Dendritic cell treated with granulocyte-macrophage colony-stimulating factor and Interleukin-4, amounts not matched to agents 40 ng/mL and 50 ng/mL, for 4 days (primary cell): Measurements from ENCODE around the gene GJC2.

Experiments
- H3K27ac Mint-ChIP-seq: one replicate; pipeline ENCODE4 v1.8.0; 2022; ENCODE audit warnings: mild to moderate bottlenecking, mixed read lengths
- H3K27me3 Mint-ChIP-seq: one replicate; pipeline ENCODE4 v1.8.0; 2022; ENCODE audit warnings: mild to moderate bottlenecking, mixed read lengths
- H3K36me3 Mint-ChIP-seq: one replicate; pipeline ENCODE4 v1.8.0; 2022; ENCODE audit warnings: low read depth, mixed read lengths
- H3K4me1 Mint-ChIP-seq: one replicate; pipeline ENCODE4 v1.8.0; 2022; ENCODE audit warnings: low read depth, mixed read lengths
- H3K4me3 Mint-ChIP-seq: one replicate; pipeline ENCODE4 v1.8.0; 2022; ENCODE audit warnings: mild to moderate bottlenecking, moderate library complexity, mixed read lengths
- H3K9me3 Mint-ChIP-seq: one replicate; pipeline ENCODE4 v1.8.0; 2022; ENCODE audit warnings: mixed read lengths
- intact Hi-C: fragments of 100-400 bp; cut with micrococcal nuclease; formaldehyde crosslinking; loops from one replicate; pipeline ENCODE4 v1.15.0; 2022

The GJC2 gene

DNA sequence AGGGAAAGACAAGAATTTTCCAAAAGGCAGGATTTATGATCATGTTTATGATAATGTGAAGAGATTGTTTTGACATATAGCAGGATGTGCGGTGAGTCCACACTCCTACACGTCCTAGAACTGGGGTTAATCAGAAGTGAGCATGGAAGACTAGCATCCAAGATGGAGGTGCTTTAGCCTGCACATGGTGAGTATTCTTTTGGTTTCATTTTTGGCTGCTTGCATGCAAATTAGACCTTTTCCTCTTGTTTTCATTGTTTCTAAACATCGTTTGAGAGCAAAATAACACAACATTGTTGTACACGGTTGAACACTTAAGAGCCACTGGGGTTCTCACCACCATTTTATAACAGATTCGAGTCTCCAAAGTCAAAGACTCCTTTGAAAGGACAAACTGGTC lies 24.5 kb upstream of the GJC2 start:
- Mint-ChIP-seq H3K36me3 (no peaks in the 10 kb centered on the region), H3K4me3 (no peak overlapping the region), H3K9me3 (no peaks in the 10 kb centered on the region), H3K4me1 (peaks cover 7% of the 10 kb centered on the region), H3K27ac (no peak overlapping the region), H3K27me3 (peaks cover 10% of the 10 kb centered on the region)
- intact Hi-C loops: no loop called here

DNA sequence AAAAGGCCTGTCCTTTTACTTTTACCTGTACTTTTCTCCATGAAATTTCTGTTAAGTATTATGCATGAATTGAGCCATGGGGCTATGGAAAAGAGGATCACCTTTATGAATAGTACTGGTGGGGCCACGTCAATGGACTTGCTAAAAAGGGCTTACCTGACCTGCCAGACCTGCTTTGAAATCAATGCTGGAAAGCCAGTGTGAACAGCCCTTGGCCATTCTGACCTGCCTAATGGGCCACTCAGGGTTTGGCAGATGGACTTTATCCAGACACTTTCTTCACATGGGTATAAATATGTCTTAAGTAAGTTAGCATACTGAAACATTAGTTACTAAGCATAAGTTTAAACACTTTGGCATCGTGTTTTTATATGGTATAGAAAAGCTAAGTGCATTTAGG lies 18.0 kb upstream of the GJC2 start:
- no peak overlapping the region for H3K4me3 Mint-ChIP-seq
- intact Hi-C loops: loop anchor here (5.0 to 10.0 kb wide), 2 partner anchors 261 to 353 kb away; partner anchors contain the start of gene RNF187
- peaks cover 6% of the 10 kb centered on the region for H3K4me1 Mint-ChIP-seq
- no peaks in the 10 kb centered on the region for H3K9me3 Mint-ChIP-seq
- H3K27me3 Mint-ChIP-seq: peaks cover 3% of the 10 kb centered on the region
- H3K36me3 Mint-ChIP-seq: no peaks in the 10 kb centered on the region
- H3K27ac Mint-ChIP-seq: no peak overlapping the region

DNA sequence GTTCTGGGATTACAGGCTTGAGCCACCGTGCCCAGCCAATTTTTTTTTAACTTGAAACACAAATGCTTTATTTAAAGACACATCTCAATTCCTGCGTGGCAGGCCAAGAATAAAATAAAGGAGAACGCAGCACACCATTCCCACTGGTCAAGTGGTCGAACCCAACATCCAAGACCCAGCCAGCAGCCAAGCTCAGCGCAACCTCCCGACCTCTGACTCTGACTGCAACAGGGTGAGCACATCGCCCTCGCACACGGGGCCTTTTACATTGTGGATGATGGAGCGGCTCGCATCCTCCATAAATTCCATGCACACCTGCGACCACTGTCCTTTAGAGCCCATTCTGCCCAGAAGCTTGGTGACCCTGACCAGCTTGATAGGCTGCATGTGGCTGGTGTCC lies 15.1 kb upstream of the GJC2 start:
- peaks cover 3% of the 10 kb centered on the region for H3K27me3 Mint-ChIP-seq
- peak overlapping the region; percentile 20 for H3K27ac Mint-ChIP-seq
- intact Hi-C loops: loop anchor here (5.0 to 10.0 kb wide), 2 partner anchors 258 to 350 kb away; partner anchors contain the start of gene RNF187
- no peaks in the 10 kb centered on the region for H3K9me3 Mint-ChIP-seq
- peaks cover 1% of the 10 kb centered on the region for H3K36me3 Mint-ChIP-seq
- peaks cover 6% of the 10 kb centered on the region for H3K4me1 Mint-ChIP-seq
- no peak overlapping the region for H3K4me3 Mint-ChIP-seq

DNA sequence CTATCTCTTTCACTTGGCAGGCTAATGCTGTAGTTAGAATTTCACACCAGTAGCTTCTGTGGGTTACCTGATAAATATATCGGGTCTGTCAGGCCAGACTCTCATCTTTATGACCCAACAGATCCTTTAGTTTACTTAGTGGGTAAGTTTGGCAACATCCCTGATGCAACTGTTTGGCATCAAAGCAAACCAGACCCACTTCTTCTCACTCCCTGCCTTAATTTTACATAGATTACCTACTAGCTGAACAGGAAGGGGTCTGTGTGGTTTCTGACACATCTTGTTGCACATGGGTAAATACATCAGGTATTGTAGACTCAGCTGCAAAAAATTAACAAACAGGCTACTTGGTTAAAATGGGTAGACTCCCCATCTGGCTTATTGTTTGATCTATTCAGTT lies 12.8 kb upstream of the GJC2 start:
- no peaks in the 10 kb centered on the region for H3K27me3 Mint-ChIP-seq
- H3K36me3 Mint-ChIP-seq: peaks cover 25% of the 10 kb centered on the region
- H3K4me3 Mint-ChIP-seq: no peak overlapping the region
- intact Hi-C loops: loop anchor here (10.0 kb wide), 1 partner anchor 348 kb away; the partner anchor contains the start of gene RNF187
- no peaks in the 10 kb centered on the region for H3K9me3 Mint-ChIP-seq
- peaks cover 18% of the 10 kb centered on the region for H3K4me1 Mint-ChIP-seq
- no peak overlapping the region for H3K27ac Mint-ChIP-seq

DNA sequence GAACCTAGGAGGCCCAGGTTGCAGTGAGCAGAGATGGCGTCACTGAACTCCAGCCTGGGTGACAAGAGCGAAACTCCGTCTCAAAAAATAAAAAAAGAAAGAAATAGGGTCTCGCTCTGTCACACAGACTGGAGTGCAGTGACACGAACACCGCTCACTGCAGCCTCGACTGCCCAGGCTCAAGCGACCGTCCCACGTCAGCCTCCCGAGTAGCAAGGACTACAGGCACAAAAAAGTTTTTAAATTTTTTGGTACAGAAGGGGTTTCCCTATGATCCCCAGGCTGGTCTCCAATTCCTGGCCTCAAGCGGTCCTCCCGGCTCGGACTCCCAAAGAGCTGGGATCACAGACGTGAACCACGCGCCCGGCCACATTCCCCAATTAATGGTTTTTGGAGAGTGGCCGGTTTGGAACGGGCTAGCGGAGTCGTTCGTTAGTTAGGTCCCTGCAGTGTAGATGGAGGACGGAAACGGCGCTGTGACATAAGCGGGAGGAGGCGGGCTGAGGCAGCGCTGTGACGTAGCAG lies 10.3 kb upstream of the GJC2 start:
- Mint-ChIP-seq H3K36me3 (peaks cover 49% of the 10 kb centered on the region), H3K9me3 (no peaks in the 10 kb centered on the region), H3K4me3 (peak overlapping the region; percentile 82), H3K27ac (peak overlapping the region; percentile 87), H3K27me3 (no peaks in the 10 kb centered on the region), H3K4me1 (peaks cover 41% of the 10 kb centered on the region)
- intact Hi-C loops: loop anchor here (1.0 to 10.0 kb wide), 2 partner anchors 30 to 345 kb away; partner anchors contain the start of genes MRPL55 and RNF187

DNA sequence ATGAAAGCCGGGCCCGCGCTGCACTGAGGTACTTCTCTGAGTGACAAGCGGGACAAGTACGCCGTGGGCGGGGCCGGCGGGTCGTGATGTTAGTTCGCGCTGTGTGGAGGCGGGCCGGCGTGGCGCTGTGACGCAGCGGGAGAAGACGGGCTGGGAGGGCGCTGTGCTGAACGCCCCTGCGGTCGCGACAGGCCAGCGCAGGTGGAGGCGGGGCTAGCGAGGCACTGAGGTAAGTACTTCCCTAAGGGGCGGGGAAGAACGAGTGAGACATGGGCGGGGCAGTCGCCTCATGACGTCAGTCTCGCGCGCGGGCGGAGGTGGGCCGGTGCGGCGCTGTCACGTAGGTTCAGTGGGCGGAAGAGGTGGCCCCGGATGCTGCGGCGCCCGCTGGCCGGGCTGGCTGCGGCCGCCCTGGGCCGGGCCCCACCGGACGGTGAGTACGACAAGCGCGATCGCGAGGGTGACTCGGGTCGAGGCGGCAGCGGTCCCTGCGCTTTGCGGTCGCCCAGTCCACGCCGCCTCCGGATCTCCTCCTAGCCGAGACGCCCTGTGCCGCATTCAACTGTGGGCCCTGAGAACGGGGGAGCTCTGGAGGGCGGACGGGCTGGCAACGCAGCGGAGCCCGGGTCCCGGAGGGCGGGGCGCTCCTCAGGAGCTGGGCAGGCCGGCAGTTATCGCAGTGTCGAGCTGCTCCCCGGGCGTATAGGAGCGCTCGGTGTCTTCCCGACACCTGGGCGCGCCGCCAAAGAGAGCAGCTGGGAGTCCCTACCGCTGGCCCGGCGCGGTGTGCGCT lies 9.6 kb upstream of the GJC2 start, which contains the start of gene GUK1:
Gene GUK1, plus strand, starts transcription at position 349 of the 793 bp plus-strand sequence. Its CDS starts 24 bp downstream, at position 373.
- intact Hi-C loops: loop anchor here (1.0 to 10.0 kb wide), 3 partner anchors 25 to 345 kb away; partner anchors contain the start of genes IBA57, MRPL55 and RNF187
- Mint-ChIP-seq H3K27me3 (no peaks in the 10 kb centered on the region), H3K27ac (peak within 1 kb of the TSS; percentile 87), H3K9me3 (no peaks in the 10 kb centered on the region), H3K4me3 (peak within 1 kb of the TSS; percentile 82), H3K4me1 (peaks cover 41% of the 10 kb centered on the region), H3K36me3 (peaks cover 56% of the 10 kb centered on the region)

DNA sequence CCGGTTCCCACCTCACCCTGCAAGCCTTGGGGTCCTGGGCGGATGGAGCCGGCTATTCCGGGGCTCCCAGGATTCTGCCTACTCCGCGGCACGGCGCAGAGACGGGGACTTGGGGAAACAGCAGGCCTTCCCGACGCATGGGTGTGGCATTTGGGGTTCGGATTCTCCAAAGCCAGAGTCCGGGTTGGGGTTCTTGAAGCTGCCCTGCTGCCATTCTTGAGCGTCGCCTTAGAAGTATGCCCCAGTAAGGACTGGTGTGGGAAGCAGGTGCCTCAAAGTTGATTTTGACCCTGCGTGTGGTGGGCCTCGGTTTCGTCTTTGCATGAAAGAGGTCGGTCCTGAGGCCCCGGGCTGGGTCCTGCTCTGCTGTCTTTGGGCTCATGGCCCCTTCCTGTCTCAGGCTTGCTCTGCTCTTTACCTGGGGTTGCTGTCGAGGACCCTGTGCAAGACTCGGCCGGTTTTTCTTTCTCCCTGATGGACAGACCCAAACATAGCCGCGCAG lies 9.0 kb upstream of the GJC2 start:
- Mint-ChIP-seq H3K27me3 (no peaks in the 10 kb centered on the region), H3K4me3 (peak overlapping the region; percentile 82), H3K36me3 (peaks cover 63% of the 10 kb centered on the region), H3K27ac (peak overlapping the region; percentile 87), H3K4me1 (peaks cover 40% of the 10 kb centered on the region), H3K9me3 (no peaks in the 10 kb centered on the region)
- intact Hi-C loops: loop anchor here (1.0 kb wide), 1 partner anchor 25 kb away; the partner anchor contains the start of gene IBA57

DNA sequence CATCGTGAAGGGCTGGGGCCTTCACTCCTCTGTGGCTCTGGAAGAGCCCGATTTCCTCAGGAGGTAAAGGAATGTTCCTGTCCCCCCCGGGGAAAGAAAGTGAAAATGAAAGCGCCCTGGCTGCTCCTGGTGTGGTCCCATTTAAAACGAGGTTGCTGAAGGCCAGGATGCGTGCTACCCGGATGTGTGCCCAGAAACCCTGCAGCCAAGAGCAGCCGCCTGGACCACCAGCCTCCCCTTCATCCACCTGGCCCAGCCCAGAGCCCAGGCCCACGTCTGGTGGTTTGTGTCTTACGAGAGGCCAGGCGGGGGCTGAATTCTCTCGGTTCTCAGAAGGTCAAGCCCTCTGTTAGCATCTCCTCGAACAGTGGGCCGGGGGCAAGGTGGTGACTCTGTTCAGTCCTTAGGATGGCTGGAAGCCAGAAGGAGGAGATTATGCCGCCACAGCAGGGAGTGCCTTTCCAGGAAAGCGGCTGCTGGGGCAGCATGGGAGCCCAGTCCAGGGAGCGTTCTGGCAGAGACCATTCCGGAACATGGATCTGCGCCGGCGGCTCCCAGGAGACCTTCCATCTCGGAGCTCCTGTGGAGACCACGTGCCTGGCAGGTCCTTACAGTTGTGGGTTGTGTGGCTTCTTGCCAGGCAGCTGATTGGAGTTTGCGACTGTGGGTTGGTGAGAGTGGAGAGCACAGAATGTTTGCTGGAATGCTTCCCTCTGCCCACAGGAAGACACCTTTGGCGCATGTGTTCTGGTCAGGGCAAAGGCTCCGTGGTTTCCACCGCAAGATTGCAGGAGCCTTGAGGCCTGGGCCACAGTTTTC lies 8.3 kb upstream of the GJC2 start:
- intact Hi-C loops: no loop called here
- peak overlapping the region; percentile 87 for H3K27ac Mint-ChIP-seq
- no peaks in the 10 kb centered on the region for H3K9me3 Mint-ChIP-seq
- no peaks in the 10 kb centered on the region for H3K27me3 Mint-ChIP-seq
- peaks cover 69% of the 10 kb centered on the region for H3K36me3 Mint-ChIP-seq
- peaks cover 35% of the 10 kb centered on the region for H3K4me1 Mint-ChIP-seq
- H3K4me3 Mint-ChIP-seq: peak overlapping the region; percentile 82

DNA sequence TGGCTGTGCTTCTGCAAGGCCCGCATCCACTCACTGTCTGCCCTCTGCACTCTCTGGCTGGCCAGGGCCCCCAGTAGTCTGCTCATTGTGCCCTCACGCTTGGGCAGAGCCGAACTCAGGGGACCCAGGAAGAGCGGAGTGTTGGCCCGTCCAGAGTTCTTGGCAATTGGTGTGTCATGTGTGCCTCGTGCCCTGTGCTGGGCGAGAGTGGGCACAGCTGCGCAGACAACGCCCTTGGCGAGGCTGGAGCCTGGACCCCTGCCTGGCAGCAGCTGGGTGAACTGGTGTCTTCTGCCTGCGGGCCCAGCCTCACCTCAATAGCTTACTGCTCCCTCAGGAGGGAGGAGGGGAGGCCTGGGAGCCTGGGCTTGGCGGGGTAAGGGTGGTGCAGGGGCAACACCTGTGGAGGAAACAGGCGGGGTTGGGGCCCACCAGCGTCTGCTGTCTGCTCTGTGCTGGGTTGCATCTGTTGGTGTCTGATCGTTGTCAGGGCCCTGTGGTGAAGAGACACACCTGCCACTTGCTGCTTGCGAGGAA lies 7.5 kb upstream of the GJC2 start:
- intact Hi-C loops: no loop called here
- H3K4me1 Mint-ChIP-seq: peaks cover 35% of the 10 kb centered on the region

DNA sequence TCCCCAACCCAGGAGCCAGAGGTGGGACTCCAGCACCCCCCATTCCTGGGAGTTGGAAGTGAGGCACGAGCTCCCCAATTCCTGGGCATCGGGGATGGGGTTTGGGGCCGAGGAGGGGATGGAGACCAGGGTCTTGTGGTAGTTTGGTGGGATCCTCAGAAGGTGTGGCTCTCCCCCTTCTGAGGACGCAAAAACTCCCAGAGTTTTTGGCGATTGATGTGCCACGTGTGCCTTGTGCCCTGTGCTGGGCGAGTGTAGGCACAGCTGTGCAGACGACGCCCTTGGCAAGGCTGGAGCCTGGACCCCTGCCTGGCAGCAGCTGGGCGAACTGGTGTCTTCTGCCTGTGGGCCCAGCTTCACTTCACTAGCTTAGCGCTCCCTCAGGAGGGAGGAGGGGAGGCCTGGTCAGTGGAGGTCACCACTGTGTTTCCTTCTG lies 7.0 kb upstream of the GJC2 start:
- H3K9me3 Mint-ChIP-seq: no peaks in the 10 kb centered on the region
- H3K27ac Mint-ChIP-seq: peak overlapping the region; percentile 26
- no peak overlapping the region for H3K4me3 Mint-ChIP-seq
- no peaks in the 10 kb centered on the region for H3K27me3 Mint-ChIP-seq
- intact Hi-C loops: no loop called here
- H3K4me1 Mint-ChIP-seq: peaks cover 35% of the 10 kb centered on the region
- H3K36me3 Mint-ChIP-seq: peaks cover 82% of the 10 kb centered on the region

More for the DNA sequence above, 7.5 kb upstream of the GJC2 start:
- H3K9me3 Mint-ChIP-seq: no peaks in the 10 kb centered on the region
- H3K27ac Mint-ChIP-seq: peak overlapping the region; percentile 87
- H3K36me3 Mint-ChIP-seq: peaks cover 77% of the 10 kb centered on the region
- H3K4me3 Mint-ChIP-seq: peak overlapping the region; percentile 9
- no peaks in the 10 kb centered on the region for H3K27me3 Mint-ChIP-seq

DNA sequence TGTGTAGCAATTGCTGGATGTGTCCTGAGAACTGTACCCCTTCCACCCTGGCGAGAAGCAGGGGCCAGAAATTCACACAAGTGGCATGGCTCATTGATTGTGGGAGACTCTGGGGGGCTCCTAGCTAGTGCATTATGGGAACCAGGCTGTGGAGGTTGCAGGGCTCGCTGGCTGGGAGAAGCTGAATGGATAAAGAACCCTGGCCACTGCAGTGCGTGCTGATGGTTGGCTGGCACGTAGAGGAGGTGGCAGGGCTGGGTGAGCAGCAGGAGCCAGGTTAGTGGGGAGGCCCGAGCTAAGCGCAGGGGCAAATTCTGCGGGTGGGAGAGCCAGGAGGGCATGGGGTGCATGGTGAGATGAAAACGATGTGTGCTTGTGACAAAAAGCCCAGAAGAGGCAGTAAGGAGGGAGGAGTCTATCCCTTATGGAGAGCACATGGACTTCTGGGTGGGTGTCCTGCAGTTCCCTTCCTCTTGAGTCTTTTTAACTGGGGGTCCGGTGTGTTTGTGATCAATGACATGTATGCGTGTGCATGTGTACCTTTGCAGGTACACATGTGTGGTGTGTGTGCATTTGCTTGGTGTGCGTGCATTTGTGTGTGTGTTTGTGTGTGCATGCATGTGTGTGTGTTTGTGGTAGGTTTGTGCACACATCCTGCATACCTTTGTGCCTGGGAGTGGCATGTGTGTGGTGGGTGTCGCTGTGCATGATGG lies 6.1 kb upstream of the GJC2 start:
- peaks cover 91% of the 10 kb centered on the region for H3K36me3 Mint-ChIP-seq
- peaks cover 35% of the 10 kb centered on the region for H3K4me1 Mint-ChIP-seq
- H3K27ac Mint-ChIP-seq: peak overlapping the region; percentile 26
- H3K4me3 Mint-ChIP-seq: no peak overlapping the region
- intact Hi-C loops: no loop called here
- H3K27me3 Mint-ChIP-seq: no peaks in the 10 kb centered on the region
- no peaks in the 10 kb centered on the region for H3K9me3 Mint-ChIP-seq

DNA sequence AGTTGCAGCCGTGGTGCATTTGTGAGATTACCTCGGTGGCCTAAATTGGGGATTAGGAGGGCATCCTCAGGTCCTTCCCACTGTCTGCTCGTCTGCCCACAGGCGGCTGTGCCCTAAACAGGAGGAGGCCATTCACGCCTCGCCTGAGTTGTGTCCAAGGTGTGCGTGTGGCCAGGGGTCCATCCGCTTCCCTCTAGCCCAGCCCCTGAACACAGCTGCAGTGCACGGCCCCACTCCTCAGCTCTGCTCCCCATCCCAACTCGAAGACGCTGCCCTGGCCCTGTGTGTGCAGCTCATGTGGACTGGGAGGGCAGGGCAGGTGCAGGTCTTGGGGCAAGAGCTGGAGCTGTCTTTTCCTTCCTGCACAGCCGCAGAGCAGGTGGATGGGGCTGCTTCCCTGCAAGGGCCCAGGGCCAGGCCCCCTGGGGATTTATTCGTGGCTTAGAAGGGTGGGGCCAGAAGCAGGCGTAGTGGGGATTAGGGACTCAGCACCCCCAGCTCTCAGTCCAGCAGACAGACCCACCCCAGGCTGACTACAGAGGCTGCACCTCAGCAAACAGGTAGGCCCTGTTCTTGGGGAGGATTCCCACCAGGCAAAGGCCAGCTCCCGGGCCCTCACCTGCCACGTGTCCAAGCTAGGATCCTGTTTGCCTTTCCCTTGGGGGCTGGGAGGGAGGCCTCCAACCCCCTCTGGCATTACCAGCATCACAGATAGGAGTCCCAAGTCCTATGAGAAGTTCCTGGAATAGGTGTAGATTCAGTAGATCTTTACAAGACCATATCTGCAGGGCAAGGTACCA lies 5.3 kb upstream of the GJC2 start:
- peaks cover 35% of the 10 kb centered on the region for H3K4me1 Mint-ChIP-seq
- H3K9me3 Mint-ChIP-seq: no peaks in the 10 kb centered on the region
- H3K36me3 Mint-ChIP-seq: peaks cover 99% of the 10 kb centered on the region
- no peaks in the 10 kb centered on the region for H3K27me3 Mint-ChIP-seq
- intact Hi-C loops: no loop called here
- H3K4me3 Mint-ChIP-seq: no peak overlapping the region
- H3K27ac Mint-ChIP-seq: no peak overlapping the region
